ENCODE measurements around the gene TSR1. TPM values are rescaled to one million over a fixed set of nuclear protein-coding genes. Genes with fewer than 3 reads are reported as not detected.

TSR1 gene
- total RNA-seq: 37.7 to 41.4 TPM (median 40.6 TPM) in 3 replicates

DNA sequence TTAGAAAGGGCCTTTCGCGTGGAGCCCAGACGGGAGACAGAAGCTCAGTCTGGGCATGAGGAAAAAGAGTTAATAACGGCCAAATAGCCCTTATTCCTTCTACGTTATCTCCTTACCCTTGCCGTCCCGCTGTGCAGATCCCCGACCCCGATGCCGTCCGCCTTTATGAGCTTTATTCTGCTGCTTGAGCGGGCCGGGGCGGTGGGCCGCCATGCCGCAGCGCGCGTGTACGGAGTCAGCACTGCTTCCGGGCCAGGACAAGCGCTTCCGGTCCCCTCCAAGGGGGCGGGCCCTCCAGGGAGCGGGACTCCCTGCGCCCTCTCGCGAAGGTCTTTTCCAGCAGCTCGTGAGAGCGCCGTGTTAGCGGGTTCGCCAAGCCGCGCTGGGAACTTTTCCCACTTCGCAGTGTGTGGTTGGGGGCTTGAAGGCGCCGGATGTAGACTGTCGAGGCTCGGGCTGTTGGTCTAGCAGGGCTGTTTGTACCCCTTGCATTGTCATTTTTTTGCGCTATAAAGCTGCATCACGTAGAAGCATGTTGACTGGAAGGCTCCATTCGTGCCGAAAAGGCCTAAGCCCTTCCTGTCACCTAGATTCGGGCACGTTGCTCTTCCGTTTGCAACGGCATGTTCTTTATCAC is at the start of gene TSR1:
Gene TSR1, minus strand, starts transcription at position 243 of the 637 bp plus-strand sequence. Its CDS starts 30 bp downstream, at position 213.
- DNase-seq (ENCODE audit: low spot score in 2 of 2, unreplicated experiment in 2 of 2): peak; percentile 86 to 91
- H3K27me3 Mint-ChIP-seq (ENCODE audit: low read depth): no peaks in the 10 kb centered on the region
- no peaks in the 10 kb centered on the region for H3K9me3 Mint-ChIP-seq
- H3K4me3 Mint-ChIP-seq: peak within 1 kb of the TSS; percentile 100
- peaks cover 25% of the 10 kb centered on the region for H3K4me1 Mint-ChIP-seq
- TF ChIP-seq, protein P1, sequence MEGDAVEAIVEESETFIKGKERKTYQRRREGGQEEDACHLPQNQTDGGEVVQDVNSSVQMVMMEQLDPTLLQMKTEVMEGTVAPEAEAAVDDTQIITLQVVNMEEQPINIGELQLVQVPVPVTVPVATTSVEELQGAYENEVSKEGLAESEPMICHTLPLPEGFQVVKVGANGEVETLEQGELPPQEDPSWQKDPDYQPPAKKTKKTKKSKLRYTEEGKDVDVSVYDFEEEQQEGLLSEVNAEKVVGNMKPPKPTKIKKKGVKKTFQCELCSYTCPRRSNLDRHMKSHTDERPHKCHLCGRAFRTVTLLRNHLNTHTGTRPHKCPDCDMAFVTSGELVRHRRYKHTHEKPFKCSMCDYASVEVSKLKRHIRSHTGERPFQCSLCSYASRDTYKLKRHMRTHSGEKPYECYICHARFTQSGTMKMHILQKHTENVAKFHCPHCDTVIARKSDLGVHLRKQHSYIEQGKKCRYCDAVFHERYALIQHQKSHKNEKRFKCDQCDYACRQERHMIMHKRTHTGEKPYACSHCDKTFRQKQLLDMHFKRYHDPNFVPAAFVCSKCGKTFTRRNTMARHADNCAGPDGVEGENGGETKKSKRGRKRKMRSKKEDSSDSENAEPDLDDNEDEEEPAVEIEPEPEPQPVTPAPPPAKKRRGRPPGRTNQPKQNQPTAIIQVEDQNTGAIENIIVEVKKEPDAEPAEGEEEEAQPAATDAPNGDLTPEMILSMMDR (IDR thresholded peaks at IDR 0.05; ENCODE audit: unreplicated experiment): no peak
- peak within 1 kb of the TSS; percentile 99 for H3K27ac Mint-ChIP-seq
- peaks cover 7% of the 10 kb centered on the region for H3K36me3 Mint-ChIP-seq

DNA sequence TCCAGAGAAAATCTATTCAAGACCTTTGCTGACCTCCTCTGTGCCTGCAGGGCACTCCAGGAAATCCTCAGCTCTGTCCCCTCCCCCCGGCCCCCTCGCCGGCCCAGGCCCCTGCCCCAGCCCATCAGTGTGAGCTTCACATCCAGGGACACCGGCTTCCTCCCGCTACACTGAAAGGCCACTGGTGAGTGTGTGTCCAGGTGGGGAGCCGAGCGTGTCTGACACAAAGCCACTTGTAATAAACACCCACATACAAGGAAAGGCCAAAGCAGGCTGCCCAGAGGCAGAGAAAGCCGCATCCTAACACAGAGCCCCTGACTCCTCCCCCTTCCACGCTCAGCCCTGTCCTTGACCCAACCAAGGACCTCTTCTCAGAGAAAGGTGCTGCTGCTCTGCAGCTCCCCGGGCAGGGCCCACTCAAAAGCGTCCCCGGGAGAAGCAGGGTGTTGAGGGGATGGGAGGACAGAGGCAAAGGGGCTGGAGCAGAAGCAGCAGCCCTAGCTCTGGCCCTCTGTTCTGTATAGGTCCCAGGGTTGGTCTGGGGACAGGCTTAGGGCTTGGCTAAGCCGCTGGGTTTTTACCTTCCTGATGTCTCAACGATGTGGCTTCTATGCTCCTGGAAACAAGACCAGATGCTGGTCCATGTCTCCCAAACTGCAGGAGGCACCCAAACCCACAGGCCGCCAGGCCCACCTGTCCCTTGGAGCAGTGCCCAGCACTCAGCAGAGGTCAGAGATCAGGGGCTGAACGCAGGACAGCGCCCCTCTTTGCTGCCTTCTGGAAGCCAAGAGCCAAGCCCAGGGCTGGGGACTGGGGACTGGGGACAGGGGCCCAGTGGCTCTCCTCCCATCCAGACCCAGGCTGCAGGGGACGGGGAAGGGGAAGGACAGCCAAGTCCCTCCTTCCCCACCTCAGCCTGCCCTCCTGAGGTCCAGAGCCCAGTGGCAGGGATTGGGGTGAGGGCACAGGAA is 49.3 kb upstream of the TSR1 start:
- Mint-ChIP-seq H3K36me3 (peaks cover 10% of the 10 kb centered on the region), H3K4me1 (peaks cover 18% of the 10 kb centered on the region), H3K4me3 (no peak overlapping the region), H3K27me3 (ENCODE audit: low read depth) (no peaks in the 10 kb centered on the region), H3K27ac (no peak overlapping the region), H3K9me3 (no peaks in the 10 kb centered on the region)
- TF ChIP-seq, protein P1 (IDR thresholded peaks at IDR 0.05; ENCODE audit: unreplicated experiment): no peak
- no peak for DNase-seq (ENCODE audit: low spot score in 2 of 2, unreplicated experiment in 2 of 2)

DNA sequence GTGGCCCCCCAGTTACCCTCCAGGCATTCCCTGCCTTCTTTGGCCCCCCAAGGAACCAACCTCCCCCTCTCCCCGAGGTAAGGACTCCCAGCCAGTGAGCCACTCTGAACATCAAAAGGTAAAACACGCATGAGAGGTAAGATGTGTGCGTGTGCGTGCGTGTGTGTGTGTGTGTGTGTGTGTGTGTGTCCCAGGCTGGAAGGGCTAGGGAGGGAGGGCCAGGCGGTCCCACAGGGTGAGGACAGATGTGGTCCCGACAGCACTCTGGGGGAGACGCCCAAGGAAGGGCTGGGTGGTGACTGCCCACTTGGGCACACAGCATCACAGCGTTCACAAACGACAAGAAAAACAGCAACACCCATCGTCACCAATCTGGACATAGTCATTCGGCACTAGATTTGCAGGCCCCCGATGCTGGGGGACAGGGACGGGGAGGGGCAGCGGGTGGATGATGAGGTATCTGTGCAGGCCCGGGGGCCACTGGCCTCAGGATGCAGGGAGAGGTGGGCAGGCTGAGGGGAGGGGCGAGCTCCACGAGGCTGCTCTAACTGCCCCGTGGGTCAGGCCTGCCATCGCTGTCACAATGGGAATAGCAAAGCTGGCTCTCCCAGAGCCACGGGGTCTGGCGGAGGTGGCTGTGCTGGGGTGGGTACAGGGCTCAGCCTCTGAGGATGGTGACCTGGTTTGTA is 48.3 kb upstream of the TSR1 start:
- Mint-ChIP-seq H3K9me3 (no peaks in the 10 kb centered on the region), H3K4me3 (no peak overlapping the region), H3K4me1 (peaks cover 17% of the 10 kb centered on the region), H3K36me3 (peaks cover 10% of the 10 kb centered on the region), H3K27me3 (ENCODE audit: low read depth) (no peaks in the 10 kb centered on the region), H3K27ac (no peak overlapping the region)
- TF ChIP-seq, protein P1 (IDR thresholded peaks at IDR 0.05; ENCODE audit: unreplicated experiment): no peak
- DNase-seq (ENCODE audit: low spot score in 2 of 2, unreplicated experiment in 2 of 2): no peak

DNA sequence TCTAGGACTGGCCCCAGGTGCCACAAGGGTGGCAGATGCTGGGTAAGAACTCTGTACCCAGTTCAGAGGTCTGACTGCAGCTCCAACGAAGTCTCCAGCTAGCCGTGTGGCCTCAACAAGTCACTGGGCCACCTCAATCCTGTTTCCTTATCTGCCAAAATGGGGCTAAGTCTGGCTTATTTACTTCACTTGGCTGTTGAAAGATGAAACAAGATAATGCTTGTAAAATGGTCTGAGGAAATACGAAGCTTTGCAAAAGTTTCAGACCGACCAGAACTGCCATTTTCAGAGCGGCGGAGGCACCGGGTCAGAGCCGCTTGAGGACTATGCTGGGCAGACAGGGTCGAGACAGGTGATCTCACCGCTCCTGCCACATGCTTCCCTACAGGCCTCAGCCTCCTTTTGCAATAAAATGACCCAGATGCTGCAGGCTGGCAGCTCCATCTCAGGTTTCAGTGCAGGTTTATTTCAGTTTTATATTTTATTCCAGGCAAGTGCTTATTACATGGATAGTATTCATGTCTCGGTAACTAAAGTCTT is 47.4 kb upstream of the TSR1 start:
- DNase-seq (ENCODE audit: low spot score in 2 of 2, unreplicated experiment in 2 of 2): no peak
- Mint-ChIP-seq H3K36me3 (peaks cover 10% of the 10 kb centered on the region), H3K27me3 (ENCODE audit: low read depth) (no peaks in the 10 kb centered on the region), H3K9me3 (no peaks in the 10 kb centered on the region), H3K4me1 (peaks cover 14% of the 10 kb centered on the region), H3K4me3 (no peak overlapping the region), H3K27ac (peak overlapping the region; percentile 79)
- TF ChIP-seq, protein P1 (IDR thresholded peaks at IDR 0.05; ENCODE audit: unreplicated experiment): no peak

DNA sequence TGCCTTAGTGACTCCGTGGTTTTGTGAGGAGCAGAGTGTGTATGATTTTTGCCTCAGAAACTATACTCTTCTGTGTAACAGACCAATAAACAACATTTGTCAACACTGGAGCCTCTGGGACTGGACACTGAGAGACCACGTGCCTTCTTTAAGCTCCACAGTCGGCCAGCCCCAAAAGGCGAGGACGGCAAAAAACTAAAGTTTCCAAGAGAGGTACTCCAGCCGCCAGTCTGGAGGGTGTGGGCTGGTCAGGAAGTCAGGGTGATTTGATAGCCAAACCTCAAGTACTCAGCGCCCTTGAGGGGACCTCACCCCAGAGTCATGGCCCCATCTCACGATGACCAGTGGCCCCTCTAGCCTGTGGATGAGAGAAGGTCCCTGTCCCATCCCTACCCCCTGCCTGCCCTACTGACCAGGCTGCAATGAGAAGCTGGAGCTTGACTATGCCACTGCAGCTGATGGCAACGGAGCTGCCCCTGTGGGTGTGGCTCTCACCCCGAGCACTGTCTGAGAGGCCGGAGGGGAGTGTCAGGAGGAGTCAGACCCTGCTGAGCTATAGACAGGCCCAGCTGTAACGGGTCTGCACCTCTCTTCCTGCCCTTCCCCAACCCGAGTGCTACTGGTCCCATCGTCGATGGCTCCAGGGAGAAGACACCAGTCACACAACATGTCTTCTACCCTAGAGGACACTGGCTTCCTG is 44.8 kb upstream of the TSR1 start:
- H3K4me1 Mint-ChIP-seq: peaks cover 11% of the 10 kb centered on the region
- no peak overlapping the region for H3K27ac Mint-ChIP-seq
- TF ChIP-seq, protein P1 (IDR thresholded peaks at IDR 0.05; ENCODE audit: unreplicated experiment): no peak
- no peak overlapping the region for H3K4me3 Mint-ChIP-seq
- H3K27me3 Mint-ChIP-seq (ENCODE audit: low read depth): no peaks in the 10 kb centered on the region
- H3K36me3 Mint-ChIP-seq: peaks cover 3% of the 10 kb centered on the region
- H3K9me3 Mint-ChIP-seq: no peaks in the 10 kb centered on the region
- no peak for DNase-seq (ENCODE audit: low spot score in 2 of 2, unreplicated experiment in 2 of 2)
